HCT116 (cell line): ENCODE results near the gene EIF2B5. TPM values are rescaled to one million over a fixed set of nuclear protein-coding genes. Genes with fewer than 3 reads are reported as not detected.

Source experiments
- ATAC-seq: fragments of 200-7000 bp; cut with Tn5 transposase; 2 replicates; pipeline ENCODE4 v1.9.1; 2020; ENCODE audit warnings: mild to moderate bottlenecking, moderate library complexity
- BruUV-seq: library from RNA; stranded (reverse); fragments of 400-500 nt; replicated peaks from 2 replicates; lab custom pipeline; 2021; lab: Mats Ljungman, UMichigan
- CTCF ChIA-PET: fragments of 300-600 bp; sonication (Branson Sonifier 250); formaldehyde crosslinking; loops from one replicate; lab custom pipeline; 2021; ENCODE audit warnings: antibody characterized with exemption; lab: Charles Lee
- POLR2A ChIA-PET: fragments of 300-600, 350-600 bp; sonication (Branson Sonifier 250); formaldehyde crosslinking; loops from one replicate; lab custom pipeline; 2021; ENCODE audit warnings: antibody characterized with exemption; lab: Charles Lee
- RAD21 ChIA-PET, 2 experiments: fragments of 300-600 bp; sonication (Branson Sonifier 250); formaldehyde crosslinking; loops; one replicate each; lab custom pipeline; 2023; ENCODE audit warnings: low total read pairs in 2 of 2; ENCODE audit not compliant: uncharacterized antibody in 2 of 2, unreplicated experiment in 2 of 2, low non-redundant PET in 1 of 2; lab: Charles Lee
- DNase-seq: peaks from one replicate; pipeline ENCODE4 v3.0.0-alpha.2; 2010; ENCODE audit warnings: low read depth, low spot score
- H2AFZ ChIP-seq: fragments of 200-600 bp; shearing (Covaris generic), sonication (generic); 2 replicates; pipeline ENCODE4 v1.6.1; 2017; ENCODE audit warnings: low read depth, mixed run types, mixed read lengths, antibody characterized with exemption, low read length; ENCODE audit not compliant: poor library complexity, severe bottlenecking
- H3K27ac ChIP-seq: 2 replicates; pipeline ENCODE4 v1.5.1; 2012; ENCODE audit warnings: low read depth, low read length
- H3K27me3 ChIP-seq: fragments of 200-600 bp; sonication (generic); 2 replicates; pipeline ENCODE4 v1.6.1; 2016; ENCODE audit warnings: mixed run types, low read length, mixed read lengths; ENCODE audit not compliant: insufficient read depth
- H3K36me3 ChIP-seq, 2 experiments: fragments of 200-500 bp in 1 of 2; fragments of 200-600 bp in 1 of 2; sonication (Bioruptor generic) in 1 of 2; sonication (generic) in 1 of 2; 2 replicates each; pipeline versions ENCODE4 v1.5.1 to v1.6.1; 2014 to 2016; ENCODE audit warnings: low read length in 2 of 2, inconsistent platforms in 1 of 2, mixed read lengths in 1 of 2, mixed run types in 1 of 2; ENCODE audit not compliant: insufficient read depth in 2 of 2, control insufficient read depth in 1 of 2
- H3K4me1 ChIP-seq, 2 experiments: fragments of 200-600 bp in 1 of 2; sonication (generic) in 1 of 2; 2 replicates each; pipeline versions ENCODE4 v1.5.1 to v1.6.1; 2012 to 2017; ENCODE audit warnings: low read length in 2 of 2, inconsistent platforms in 1 of 2, mild to moderate bottlenecking in 1 of 2, mixed read lengths in 1 of 2, mixed run types in 1 of 2, moderate library complexity in 1 of 2; ENCODE audit not compliant: insufficient read depth in 2 of 2, control insufficient read depth in 1 of 2
- H3K4me2 ChIP-seq: fragments of 200-600 bp; sonication (generic); 2 replicates; pipeline ENCODE4 v1.6.1; 2017; ENCODE audit warnings: mixed run types, low read length, mixed read lengths
- H3K4me3 ChIP-seq, 2 experiments: fragments of 200-600 bp in 1 of 2; sonication (generic) in 1 of 2; replicated peaks in 1 of 2; 2 replicates each; pipeline ENCODE4 v1.5.1; 2011 to 2016; ENCODE audit warnings: low read length in 2 of 2, control low read depth in 1 of 2, low read depth in 1 of 2, mild to moderate bottlenecking in 1 of 2, mixed read lengths in 1 of 2, mixed run types in 1 of 2
- H3K79me2 ChIP-seq: fragments of 200-600 bp; sonication (generic); 2 replicates; pipeline ENCODE4 v1.6.1; 2017; ENCODE audit warnings: mild to moderate bottlenecking, mixed run types, low read length, moderate library complexity, mixed read lengths; ENCODE audit not compliant: insufficient read depth
- H3K9ac ChIP-seq: fragments of 200-600 bp; sonication (generic); 2 replicates; pipeline ENCODE4 v1.6.1; 2016; ENCODE audit warnings: low read length, mixed read lengths
- H3K9me2 ChIP-seq: fragments of 200-600 bp; sonication (generic), shearing (Covaris generic); 2 replicates; pipeline ENCODE4 v1.6.1; 2017; ENCODE audit warnings: mixed run types, mild to moderate bottlenecking, moderate library complexity; ENCODE audit not compliant: insufficient read depth
- H3K9me3 ChIP-seq, 2 experiments: fragments of 200-500 bp in 1 of 2; fragments of 200-600 bp in 1 of 2; sonication (Bioruptor generic) in 1 of 2; sonication (generic) in 1 of 2; 2 replicates each; pipeline ENCODE4 v1.6.1; 2014 to 2017; ENCODE audit warnings: low read length in 2 of 2, mixed read lengths in 2 of 2, inconsistent platforms in 1 of 2, low read depth in 1 of 2, mild to moderate bottlenecking in 1 of 2, mixed run types in 1 of 2, moderate library complexity in 1 of 2; ENCODE audit not compliant: control insufficient read depth in 1 of 2, insufficient read depth in 1 of 2
- H4K20me1 ChIP-seq: fragments of 200-600 bp; sonication (generic), shearing (Covaris generic); 2 replicates; pipeline ENCODE4 v1.6.1; 2017; ENCODE audit warnings: mixed run types, mild to moderate bottlenecking, moderate library complexity; ENCODE audit not compliant: insufficient read depth
- CEBPB ChIP-seq: IDR thresholded peaks from 2 replicates; pipeline ENCODE4 v1.6.1; 2012; ENCODE audit warnings: low read depth
- EGR1 ChIP-seq: IDR thresholded peaks from 2 replicates; pipeline ENCODE4 v1.6.1; 2012; ENCODE audit warnings: low read depth
- EZH2 ChIP-seq: fragments of 200-600 bp; sonication (generic); IDR thresholded peaks from 2 replicates; pipeline ENCODE4 v1.6.1; 2017; ENCODE audit warnings: antibody characterized with exemption, mixed run types
- EZH2phosphoT487 ChIP-seq: fragments of 200-600 bp; IDR thresholded peaks from 2 replicates; pipeline ENCODE4 v1.6.1; 2018; ENCODE audit warnings: antibody characterized with exemption, borderline replicate concordance
- FOSL1 ChIP-seq: IDR thresholded peaks from 2 replicates; pipeline ENCODE4 v1.6.1; 2012; ENCODE audit warnings: low read depth
- POLR2A ChIP-seq: IDR thresholded peaks from 2 replicates; pipeline ENCODE4 v1.7.0; 2011; ENCODE audit warnings: borderline replicate concordance; ENCODE audit not compliant: insufficient read depth, insufficient read length; ENCODE audit errors: extremely low read depth
- SP1 ChIP-seq: IDR thresholded peaks from 2 replicates; pipeline ENCODE4 v1.6.1; 2012; ENCODE audit warnings: low read depth
- SRF ChIP-seq: IDR thresholded peaks from 2 replicates; pipeline ENCODE4 v1.6.1; 2012; ENCODE audit warnings: low read depth
- TCF7L2 ChIP-seq: IDR thresholded peaks from 2 replicates; pipeline ENCODE4 v1.7.0; 2011; ENCODE audit warnings: borderline replicate concordance, inconsistent platforms; ENCODE audit not compliant: insufficient read depth, insufficient read length; ENCODE audit errors: extremely low read depth
- intact Hi-C: fragments of 100-400 bp; cut with micrococcal nuclease; formaldehyde crosslinking; loops from 2 replicates; pipeline ENCODE4 v1.10.0; 2022
- total RNA-seq: library from RNA; stranded (reverse); gene quantifications from one replicate; pipeline ENCODE4 v1.2.1, GENCODE V29; 2021; ENCODE audit not compliant: unreplicated experiment
- TF ChIP-seq, protein P1 (sequence below): IDR thresholded peaks from 2 replicates; pipeline ENCODE4 v1.6.1; 2011; ENCODE audit warnings: mild to moderate bottlenecking, low read length, moderate library complexity; ENCODE audit not compliant: insufficient replicate concordance; ENCODE audit errors: extremely low read depth
- TF ChIP-seq, protein P2 (sequence below): IDR thresholded peaks from 2 replicates; pipeline ENCODE4 v1.6.1; 2012

EIF2B5 gene
- total RNA-seq, 1 experiment from 2014 or later, result 50.3 TPM

DNA sequence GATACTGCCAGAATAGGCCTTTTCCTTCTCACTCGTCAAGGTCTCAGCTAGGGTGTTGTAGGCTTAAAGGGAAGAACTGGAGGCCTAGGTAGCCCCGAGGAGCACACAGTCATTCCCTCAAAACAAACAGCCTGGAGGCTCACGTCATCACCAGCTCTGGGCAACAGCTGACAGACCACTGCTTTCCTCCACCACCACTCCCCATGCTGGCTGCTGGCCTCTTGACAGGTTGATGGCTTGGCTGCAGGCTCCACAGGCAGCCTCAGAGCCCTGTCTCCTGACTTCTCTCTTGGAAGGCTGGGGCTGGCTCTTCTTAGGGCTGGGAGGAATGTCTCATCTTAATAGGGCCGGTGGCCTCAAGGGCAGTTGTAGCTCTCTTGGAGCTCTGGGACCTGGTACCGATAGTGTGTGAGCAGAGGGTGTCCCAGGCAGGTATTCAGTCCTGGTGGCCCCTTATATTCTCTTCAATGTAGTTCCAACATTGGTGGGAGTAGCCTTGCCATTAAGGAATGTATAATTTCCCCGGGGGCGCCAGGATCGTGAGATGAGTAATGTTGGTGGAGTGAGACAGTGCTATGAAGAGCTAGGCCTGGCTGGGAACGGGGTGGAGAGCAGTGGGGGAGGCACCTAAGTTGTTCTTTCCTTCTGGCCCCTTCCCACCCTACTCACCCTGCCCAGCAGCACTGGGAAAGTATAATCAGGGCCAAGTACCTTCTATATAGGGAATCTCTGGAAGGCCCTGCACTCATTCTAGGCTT is 33.4 kb downstream of the EIF2B5 start:
- no peak for TF ChIP-seq POLR2A
- TF ChIP-seq EGR1, result no peak
- TF ChIP-seq CEBPB, result no peak
- no peak for TF ChIP-seq FOSL1
- no peak for TF ChIP-seq SP1
- no peak for TF ChIP-seq EZH2phosphoT487
- TF ChIP-seq TCF7L2, result no peak
- TF ChIP-seq, protein P1, sequence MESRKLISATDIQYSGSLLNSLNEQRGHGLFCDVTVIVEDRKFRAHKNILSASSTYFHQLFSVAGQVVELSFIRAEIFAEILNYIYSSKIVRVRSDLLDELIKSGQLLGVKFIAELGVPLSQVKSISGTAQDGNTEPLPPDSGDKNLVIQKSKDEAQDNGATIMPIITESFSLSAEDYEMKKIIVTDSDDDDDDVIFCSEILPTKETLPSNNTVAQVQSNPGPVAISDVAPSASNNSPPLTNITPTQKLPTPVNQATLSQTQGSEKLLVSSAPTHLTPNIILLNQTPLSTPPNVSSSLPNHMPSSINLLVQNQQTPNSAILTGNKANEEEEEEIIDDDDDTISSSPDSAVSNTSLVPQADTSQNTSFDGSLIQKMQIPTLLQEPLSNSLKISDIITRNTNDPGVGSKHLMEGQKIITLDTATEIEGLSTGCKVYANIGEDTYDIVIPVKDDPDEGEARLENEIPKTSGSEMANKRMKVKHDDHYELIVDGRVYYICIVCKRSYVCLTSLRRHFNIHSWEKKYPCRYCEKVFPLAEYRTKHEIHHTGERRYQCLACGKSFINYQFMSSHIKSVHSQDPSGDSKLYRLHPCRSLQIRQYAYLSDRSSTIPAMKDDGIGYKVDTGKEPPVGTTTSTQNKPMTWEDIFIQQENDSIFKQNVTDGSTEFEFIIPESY, result no peak
- TF ChIP-seq EZH2, result no peak
- no peak for TF ChIP-seq SRF
- TF ChIP-seq, protein P2, sequence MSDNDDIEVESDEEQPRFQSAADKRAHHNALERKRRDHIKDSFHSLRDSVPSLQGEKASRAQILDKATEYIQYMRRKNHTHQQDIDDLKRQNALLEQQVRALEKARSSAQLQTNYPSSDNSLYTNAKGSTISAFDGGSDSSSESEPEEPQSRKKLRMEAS, result no peak
- H3K9ac ChIP-seq, result no peak overlapping the region
- H3K27ac ChIP-seq, result no peak overlapping the region
- intact Hi-C loops, result no loop called here
- POLR2A ChIA-PET, result no interaction called here
- H3K9me3 ChIP-seq, result no peaks in the 10 kb centered on the region
- H3K9me2 ChIP-seq, result no peaks in the 10 kb centered on the region
- no peaks in the 10 kb centered on the region for H4K20me1 ChIP-seq
- no peaks in the 10 kb centered on the region for H3K27me3 ChIP-seq
- CTCF ChIA-PET, result no interaction called here
- H3K4me1 ChIP-seq, result no peaks in the 10 kb centered on the region
- ATAC-seq (no peak), DNase-seq (no peak)
- H2AFZ ChIP-seq, result no peak overlapping the region
- H3K79me2 ChIP-seq, result peaks cover 3% of the 10 kb centered on the region; the same call in 1 of the 2 replicates
- RAD21 ChIA-PET, result no interaction called here
- peaks cover 30 to 33% of the 10 kb centered on the region in 2 experiments; a peak in 3 of 4 replicates for H3K36me3 ChIP-seq
- no peak overlapping the region for H3K4me3 ChIP-seq
- H3K4me2 ChIP-seq, result no peak overlapping the region
- BruUV-seq, result no TSS peak
